ENCODE results near the gene IGSF23.
A peak's percentile ranks its signal among the peaks of the same experiment; 100 is the strongest.

IGSF23 gene

DNA sequence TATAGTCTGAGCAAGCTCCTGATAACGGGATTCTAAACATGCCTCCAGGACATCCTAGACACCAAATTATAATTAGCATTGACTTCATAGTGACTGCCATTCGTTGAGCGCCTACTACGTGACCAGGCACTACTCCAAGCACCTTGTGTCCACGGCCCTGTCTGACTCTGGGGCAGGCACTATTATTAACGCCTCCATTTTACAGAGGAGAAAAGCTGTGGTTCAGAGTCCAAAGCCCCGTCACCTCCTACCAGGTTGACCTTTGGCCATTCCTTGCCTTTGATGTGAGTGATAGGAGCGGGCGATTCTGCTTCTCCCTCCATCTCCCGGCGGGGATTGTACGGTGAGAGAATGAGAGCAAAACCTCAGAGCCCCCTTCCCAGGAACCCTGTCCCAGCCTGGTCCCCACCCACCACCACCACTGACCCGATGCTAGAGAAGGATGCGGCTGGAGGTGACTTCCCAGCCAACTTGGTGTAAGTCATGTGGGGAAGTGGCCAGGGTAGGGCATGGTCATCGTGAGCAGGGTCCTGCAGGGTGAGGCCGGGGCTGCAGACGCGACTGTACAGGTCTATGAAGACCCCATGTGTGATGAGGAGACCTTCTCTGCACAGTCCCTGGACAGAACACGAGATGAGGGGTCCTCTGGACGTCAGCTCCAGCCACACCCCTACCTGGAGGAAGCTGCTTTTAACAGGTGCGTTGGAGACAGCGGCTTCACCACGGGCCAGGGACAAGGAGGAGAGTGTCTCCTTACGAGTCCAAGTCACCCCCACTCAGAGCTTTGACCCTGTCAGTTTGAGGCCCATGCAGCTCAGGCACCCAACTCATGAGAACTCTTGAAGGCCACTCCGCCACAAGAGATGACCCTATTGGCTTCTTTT lies at the start of gene IGSF23:
Gene IGSF23 (plus strand): TSS at position 269 of the 884 bp plus-strand sequence. CDS start 83 bp downstream, at position 352.
- ChIA-PET CTCF (interaction anchor here (1.7 kb wide), 1 partner anchor 9 kb away, joined by 3 read pairs; no protein-coding TSS in a partner anchor), POLR2A (no interaction called here)
- DNase-seq (ENCODE audit: extremely low spot score), result no peak
- TF ChIP-seq, protein P1, sequence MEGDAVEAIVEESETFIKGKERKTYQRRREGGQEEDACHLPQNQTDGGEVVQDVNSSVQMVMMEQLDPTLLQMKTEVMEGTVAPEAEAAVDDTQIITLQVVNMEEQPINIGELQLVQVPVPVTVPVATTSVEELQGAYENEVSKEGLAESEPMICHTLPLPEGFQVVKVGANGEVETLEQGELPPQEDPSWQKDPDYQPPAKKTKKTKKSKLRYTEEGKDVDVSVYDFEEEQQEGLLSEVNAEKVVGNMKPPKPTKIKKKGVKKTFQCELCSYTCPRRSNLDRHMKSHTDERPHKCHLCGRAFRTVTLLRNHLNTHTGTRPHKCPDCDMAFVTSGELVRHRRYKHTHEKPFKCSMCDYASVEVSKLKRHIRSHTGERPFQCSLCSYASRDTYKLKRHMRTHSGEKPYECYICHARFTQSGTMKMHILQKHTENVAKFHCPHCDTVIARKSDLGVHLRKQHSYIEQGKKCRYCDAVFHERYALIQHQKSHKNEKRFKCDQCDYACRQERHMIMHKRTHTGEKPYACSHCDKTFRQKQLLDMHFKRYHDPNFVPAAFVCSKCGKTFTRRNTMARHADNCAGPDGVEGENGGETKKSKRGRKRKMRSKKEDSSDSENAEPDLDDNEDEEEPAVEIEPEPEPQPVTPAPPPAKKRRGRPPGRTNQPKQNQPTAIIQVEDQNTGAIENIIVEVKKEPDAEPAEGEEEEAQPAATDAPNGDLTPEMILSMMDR (IDR thresholded peaks at IDR 0.05; ENCODE audit: control extremely low read depth, extremely low read depth, low read depth, missing control alignments), result no peak

- POLR2A ChIA-PET, result no interaction called here
- CTCF ChIA-PET, result no interaction called here
- DNase-seq (ENCODE audit: extremely low spot score), result no peak
- TF ChIP-seq, protein P1 (IDR thresholded peaks at IDR 0.05; ENCODE audit: control extremely low read depth, extremely low read depth, low read depth, missing control alignments), result no peak
Observed at GRCh38 chr19:44566984-44567383, 46.4 kb upstream of the IGSF23 start.

DNA sequence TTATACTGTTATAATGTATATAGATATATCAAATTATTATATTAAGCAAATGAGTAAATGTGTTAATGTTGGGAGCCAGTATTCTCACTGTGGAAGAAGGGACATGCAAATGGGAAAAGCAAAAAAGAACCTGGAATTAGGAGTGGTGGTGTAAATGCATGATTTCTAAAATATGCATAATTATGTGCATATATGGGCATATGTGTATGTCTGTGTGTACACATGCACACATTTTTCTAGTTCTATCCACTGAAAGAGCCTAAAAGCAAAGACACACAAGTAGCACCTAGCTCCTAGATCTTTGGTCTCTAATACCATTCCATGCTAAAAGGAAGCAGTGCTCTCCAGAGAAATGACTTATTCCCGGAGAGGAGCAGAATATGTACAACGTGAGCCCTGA lies 45.6 kb upstream of the IGSF23 start:
- ChIA-PET CTCF (no interaction called here), POLR2A (no interaction called here)
- TF ChIP-seq, protein P1 (IDR thresholded peaks at IDR 0.05; ENCODE audit: control extremely low read depth, extremely low read depth, low read depth, missing control alignments), result no peak
- DNase-seq (ENCODE audit: extremely low spot score), result no peak

DNA sequence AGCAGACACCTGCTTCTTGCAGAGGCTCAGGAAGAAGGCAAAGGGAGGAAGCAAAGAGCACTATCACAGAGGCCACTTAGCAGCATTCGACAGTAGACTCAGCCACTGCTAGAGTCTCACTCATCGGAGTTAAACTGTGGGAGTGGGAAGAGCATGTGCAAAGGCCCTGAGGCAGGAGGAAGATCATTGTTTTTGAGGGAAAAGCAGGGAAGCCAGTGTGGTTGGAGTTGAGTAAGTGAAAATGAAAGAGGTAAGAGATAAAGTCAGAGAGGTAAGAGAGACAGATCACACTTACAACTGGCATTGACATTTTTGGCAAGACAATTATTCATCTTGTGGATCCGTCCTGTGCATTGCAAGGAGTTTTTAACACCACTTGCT lies 42.8 kb upstream of the IGSF23 start:
- ChIA-PET POLR2A (no interaction called here), CTCF (interaction anchor here (0.6 to 2.5 kb wide), 36 partner anchors 9 to 617 kb away, joined by 3 to 20 read pairs (median 4); partner anchors contain the start of gene NECTIN2)
- DNase-seq (ENCODE audit: extremely low spot score), result no peak
- TF ChIP-seq, protein P1 (IDR thresholded peaks at IDR 0.05; ENCODE audit: control extremely low read depth, extremely low read depth, low read depth, missing control alignments), result no peak

GRCh38 chr19:44570984-44571684 lies 42.2 kb upstream of the IGSF23 start:
- TF ChIP-seq, protein P1 (IDR thresholded peaks at IDR 0.05; ENCODE audit: control extremely low read depth, extremely low read depth, low read depth, missing control alignments), result peak; percentile 65
- ChIA-PET CTCF (interaction anchor here (0.6 to 2.5 kb wide), 39 partner anchors 9 to 616 kb away, joined by 3 to 20 read pairs (median 4); partner anchors contain the start of gene NECTIN2), POLR2A (no interaction called here)
- DNase-seq (ENCODE audit: extremely low spot score), result peak; percentile 48

GRCh38 chr19:44571830-44572580 lies 41.4 kb upstream of the IGSF23 start:
- ChIA-PET POLR2A (no interaction called here), CTCF (interaction anchor here (0.7 to 2.5 kb wide), 20 partner anchors 8 to 380 kb away, joined by 3 to 20 read pairs (median 5); partner anchors contain the start of gene NECTIN2)
- TF ChIP-seq, protein P1 (IDR thresholded peaks at IDR 0.05; ENCODE audit: control extremely low read depth, extremely low read depth, low read depth, missing control alignments), result no peak
- no peak for DNase-seq (ENCODE audit: extremely low spot score)

Measured in GM10248 (cell line).